CD4-positive, alpha-beta T cell treated with Interleukin-2 at 100 ng/mL for 4 hours (primary cell): ENCODE results near the gene HAX1.
"Not testable (repeated sequence)": the region's sequence is repeated elsewhere in the genome, so short reads cannot be mapped to it uniquely, and the experiment has no call there.

ENCODE experiments used
- DNase-seq: peaks from one replicate; pipeline ENCODE4 v3.0.0-alpha.2; 2020; ENCODE audit warnings: low spot score

Gene HAX1

GRCh38 chr1:154276797-154277196 lies 4.4 kb downstream of the HAX1 start:
- peak; percentile 31 for DNase-seq

GRCh38 chr1:154287591-154287990 lies 15.2 kb downstream of the HAX1 start:
- not testable (repeated sequence) for DNase-seq

- DNase-seq, result no peak
Observed at GRCh38 chr1:154288661-154289060, 16.2 kb downstream of the HAX1 start.

- no peak for DNase-seq
Observed at GRCh38 chr1:154290921-154291320, 18.5 kb downstream of the HAX1 start.

- DNase-seq, result no peak
Observed at GRCh38 chr1:154295408-154296235, 23.2 kb downstream of the HAX1 start.

GRCh38 chr1:154301582-154301981 lies 29.2 kb downstream of the HAX1 start:
- DNase-seq, result no peak

- DNase-seq, result no peak
Observed at GRCh38 chr1:154304664-154305337, 32.4 kb downstream of the HAX1 start.

GRCh38 chr1:154306151-154306550 lies 33.7 kb downstream of the HAX1 start:
- no peak for DNase-seq

- peak; percentile 33 for DNase-seq
Observed at GRCh38 chr1:154307670-154308270, 35.3 kb downstream of the HAX1 start.

- DNase-seq, result not testable (repeated sequence)
Observed at GRCh38 chr1:154309136-154309535, 36.7 kb downstream of the HAX1 start.

- DNase-seq, result not testable (repeated sequence)
Observed at GRCh38 chr1:154312229-154313065, 40.0 kb downstream of the HAX1 start.

- no peak for DNase-seq
Observed at GRCh38 chr1:154313066-154313356, 40.6 kb downstream of the HAX1 start.

- not testable (repeated sequence) for DNase-seq
Observed at GRCh38 chr1:154314226-154314625, 41.8 kb downstream of the HAX1 start.

- DNase-seq, result no peak
Observed at GRCh38 chr1:154316704-154317103, 44.3 kb downstream of the HAX1 start.

- no peak for DNase-seq
Observed at GRCh38 chr1:154318386-154318785, 46.0 kb downstream of the HAX1 start.

GRCh38 chr1:154320882-154321608 lies 48.6 kb downstream of the HAX1 start, which contains the start of gene AQP10:
Gene AQP10, plus strand, starts transcription at chr1:154321093. Its CDS starts 63 bp downstream, at chr1:154321156.
- DNase-seq, result no peak

- DNase-seq, result not testable (repeated sequence)
Observed at GRCh38 chr1:154321609-154321934, 49.1 kb downstream of the HAX1 start.

GRCh38 chr1:154323493-154323892 lies 51.1 kb downstream of the HAX1 start:
- DNase-seq, result no peak

GRCh38 chr1:154324241-154324640 lies 51.8 kb downstream of the HAX1 start:
- DNase-seq, result no peak

- peak; percentile 87 for DNase-seq
Observed at GRCh38 chr1:154324669-154325582, 52.5 kb downstream of the HAX1 start, which contains the start of gene ATP8B2. Gene ATP8B2, plus strand, starts transcription at chr1:154325525. Its CDS starts 2,617 bp downstream, at chr1:154328142.
